HEK293T (cell line): ENCODE results near the gene LHX5.

ENCODE experiments used
- CTCF ChIA-PET: fragments of 350-600 bp; formaldehyde crosslinking; extraction: SDS; loops from one replicate; lab custom pipeline; 2021; ENCODE audit warnings: antibody characterized with exemption, inconsistent platforms; lab: Yijun Ruan, JAX
- POLR2A ChIA-PET: fragments of 350-600 bp; formaldehyde crosslinking; extraction: SDS; loops from one replicate; lab custom pipeline; 2020; ENCODE audit warnings: antibody characterized with exemption, inconsistent platforms; lab: Yijun Ruan, JAX
- DNase-seq: peaks from one replicate; pipeline ENCODE4 v3.0.0; 2012; ENCODE audit warnings: mixed read lengths; ENCODE audit errors: extremely low spot score
- ARNT ChIP-seq: fragments of 450-650 bp; IDR thresholded peaks from 2 replicates; pipeline ENCODE4 v1.6.1; 2017; ENCODE audit warnings: mild to moderate bottlenecking
- BHLHE40 ChIP-seq: fragments of 450-650 bp; IDR thresholded peaks from 2 replicates; pipeline ENCODE4 v1.6.1; 2016; ENCODE audit warnings: mild to moderate bottlenecking, moderate library complexity, borderline replicate concordance
- CTBP1 ChIP-seq: fragments of 450-650 bp; IDR thresholded peaks from 2 replicates; pipeline ENCODE4 v1.6.1; 2016; ENCODE audit warnings: borderline replicate concordance
- ELF4 ChIP-seq: fragments of 450-650 bp; IDR thresholded peaks from 2 replicates; pipeline ENCODE4 v1.6.1; 2017; ENCODE audit warnings: antibody characterized with exemption
- FOXA1 ChIP-seq: fragments of 450-650 bp; IDR thresholded peaks from 2 replicates; pipeline ENCODE4 v1.6.1; 2016; ENCODE audit warnings: mild to moderate bottlenecking
- FOXK2 ChIP-seq: fragments of 450-650 bp; IDR thresholded peaks from 2 replicates; pipeline ENCODE4 v1.6.1; 2016; ENCODE audit warnings: mild to moderate bottlenecking
- FOXM1 ChIP-seq: fragments of 450-650 bp; IDR thresholded peaks from 2 replicates; pipeline ENCODE4 v1.6.1; 2017; ENCODE audit warnings: mild to moderate bottlenecking, borderline replicate concordance
- HDGF ChIP-seq: fragments of 450-650 bp; IDR thresholded peaks from 2 replicates; pipeline ENCODE4 v1.6.1; 2017; ENCODE audit warnings: antibody characterized with exemption, borderline replicate concordance
- L3MBTL2 ChIP-seq: fragments of 450-650 bp; conservative IDR thresholded peaks from 2 replicates; pipeline ENCODE4 v1.6.1; 2016; ENCODE audit warnings: mild to moderate bottlenecking
- LEF1 ChIP-seq: fragments of 450-650 bp; IDR thresholded peaks from 2 replicates; pipeline ENCODE4 v1.6.1; 2017; ENCODE audit warnings: mild to moderate bottlenecking, borderline replicate concordance
- NFRKB ChIP-seq: fragments of 450-650 bp; IDR thresholded peaks from 2 replicates; pipeline ENCODE4 v1.6.1; 2016; ENCODE audit warnings: mild to moderate bottlenecking, moderate library complexity
- SP1 ChIP-seq: fragments of 450-650 bp; IDR thresholded peaks from 2 replicates; pipeline ENCODE4 v1.6.1; 2017
- SUZ12 ChIP-seq: fragments of 450-650 bp; IDR thresholded peaks from 2 replicates; pipeline ENCODE4 v1.6.1; 2016; ENCODE audit warnings: mild to moderate bottlenecking
- TARDBP ChIP-seq: fragments of 450-650 bp; IDR thresholded peaks from 2 replicates; pipeline ENCODE4 v1.6.1; 2016
- ZNF384 ChIP-seq: fragments of 450-650 bp; IDR thresholded peaks from 2 replicates; pipeline ENCODE4 v1.6.1; 2016
- TF ChIP-seq, protein P1 (sequence below): fragments of 450-650 bp; IDR thresholded peaks from 2 replicates; pipeline ENCODE4 v1.6.1; 2016

The LHX5 gene

DNA sequence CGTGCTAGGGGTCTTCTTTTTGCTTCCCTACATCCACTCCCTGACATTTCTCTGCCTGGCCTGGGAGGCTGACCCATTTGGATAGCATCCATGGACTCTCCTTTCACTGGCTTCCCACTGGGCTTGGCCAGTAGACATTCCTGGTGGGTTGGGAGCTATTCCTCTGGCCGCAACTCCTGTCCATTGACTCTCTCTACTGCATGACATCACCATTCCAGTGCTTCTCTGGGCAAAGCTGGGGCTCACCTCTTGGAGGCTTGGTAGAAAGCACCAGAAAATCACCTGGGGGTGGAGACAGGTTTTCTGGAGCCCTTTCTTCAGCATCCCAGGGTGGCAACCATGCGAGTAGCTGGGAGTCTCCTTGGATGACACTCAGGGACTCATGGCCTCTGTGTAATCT, 16.7 kb upstream of the LHX5 start:
- ChIA-PET POLR2A (no interaction called here), CTCF (no interaction called here)
- no peak for DNase-seq
- no peak for TF ChIP-seq L3MBTL2
- TF ChIP-seq FOXA1 = no peak
- no peak for TF ChIP-seq SP1
- TF ChIP-seq ZNF384 = no peak
- no peak for TF ChIP-seq TARDBP
- TF ChIP-seq CTBP1 = no peak
- TF ChIP-seq HDGF = no peak
- TF ChIP-seq LEF1 = no peak
- TF ChIP-seq FOXK2 = no peak
- no peak for TF ChIP-seq NFRKB
- TF ChIP-seq, protein P1, sequence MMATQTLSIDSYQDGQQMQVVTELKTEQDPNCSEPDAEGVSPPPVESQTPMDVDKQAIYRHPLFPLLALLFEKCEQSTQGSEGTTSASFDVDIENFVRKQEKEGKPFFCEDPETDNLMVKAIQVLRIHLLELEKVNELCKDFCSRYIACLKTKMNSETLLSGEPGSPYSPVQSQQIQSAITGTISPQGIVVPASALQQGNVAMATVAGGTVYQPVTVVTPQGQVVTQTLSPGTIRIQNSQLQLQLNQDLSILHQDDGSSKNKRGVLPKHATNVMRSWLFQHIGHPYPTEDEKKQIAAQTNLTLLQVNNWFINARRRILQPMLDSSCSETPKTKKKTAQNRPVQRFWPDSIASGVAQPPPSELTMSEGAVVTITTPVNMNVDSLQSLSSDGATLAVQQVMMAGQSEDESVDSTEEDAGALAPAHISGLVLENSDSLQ = no peak
- TF ChIP-seq SUZ12 = no peak
- TF ChIP-seq FOXM1 = no peak

DNA sequence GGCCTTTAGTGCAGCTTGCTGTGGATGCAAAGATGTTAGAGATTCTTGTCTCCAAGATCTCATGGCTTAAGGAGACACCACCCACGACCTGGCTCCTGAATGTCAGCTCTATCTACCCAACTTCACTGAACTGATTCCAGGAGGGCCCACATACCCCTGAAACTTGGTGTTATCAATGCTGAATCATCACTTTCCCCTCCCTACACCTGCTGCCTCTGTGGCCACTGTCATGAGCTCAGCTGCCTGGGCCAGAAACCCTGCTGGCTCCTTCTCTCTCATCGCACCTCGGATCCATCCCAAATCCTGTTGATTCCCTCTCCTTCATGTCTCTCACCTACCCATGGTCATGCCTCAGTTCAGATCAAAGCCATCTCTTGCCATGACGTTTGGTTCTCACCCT, 15.1 kb upstream of the LHX5 start:
- no peak for DNase-seq
- CTCF ChIA-PET = no interaction called here

DNA sequence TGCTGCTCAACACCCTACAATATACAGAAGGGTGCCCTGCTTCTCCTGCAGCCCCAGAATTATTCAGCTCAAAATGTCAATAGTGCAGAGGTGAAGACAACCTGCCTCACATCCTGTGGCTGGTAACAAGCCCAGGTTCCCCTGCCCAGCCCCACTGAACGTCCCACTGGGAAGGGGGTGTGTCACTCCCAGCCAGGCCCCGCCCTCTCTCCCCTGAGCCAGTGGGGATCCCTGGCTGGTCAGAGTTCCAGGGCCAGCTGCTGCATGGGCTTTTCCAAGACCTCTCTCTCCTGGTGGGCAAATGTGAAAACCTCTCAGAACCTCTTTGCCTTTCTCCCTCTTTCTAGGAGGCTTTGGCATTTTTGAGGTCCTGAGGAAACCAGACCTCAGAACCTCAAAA, 13.7 kb upstream of the LHX5 start:
- no peak for TF ChIP-seq ZNF384
- no peak for TF ChIP-seq NFRKB
- TF ChIP-seq FOXK2 = no peak
- TF ChIP-seq LEF1 = no peak
- TF ChIP-seq L3MBTL2 = no peak
- no peak for TF ChIP-seq FOXA1
- no peak for TF ChIP-seq CTBP1
- TF ChIP-seq, protein P1 = no peak
- no peak for TF ChIP-seq FOXM1
- no peak for TF ChIP-seq TARDBP
- no peak for TF ChIP-seq ELF4
- TF ChIP-seq SUZ12 = no peak
- no peak for TF ChIP-seq ARNT
- no peak for TF ChIP-seq BHLHE40
- CTCF ChIA-PET = no interaction called here
- DNase-seq = no peak
- POLR2A ChIA-PET = no interaction called here

More for the DNA sequence above, 15.1 kb upstream of the LHX5 start:
- TF ChIP-seq FOXK2 (no peak), ELF4 (no peak), NFRKB (no peak), ARNT (no peak), ZNF384 (no peak), SP1 (no peak), CTBP1 (no peak), TARDBP (no peak), SUZ12 (no peak), L3MBTL2 (no peak), LEF1 (no peak), HDGF (no peak), FOXM1 (no peak), BHLHE40 (no peak), FOXA1 (no peak)
- TF ChIP-seq, protein P1 = no peak
- POLR2A ChIA-PET = no interaction called here

- ChIA-PET POLR2A (no interaction called here), CTCF (no interaction called here)
- TF ChIP-seq ARNT (no peak), FOXA1 (no peak), SP1 (no peak), ZNF384 (no peak), ELF4 (no peak), LEF1 (no peak), HDGF (no peak), L3MBTL2 (no peak), SUZ12 (no peak), FOXK2 (no peak), NFRKB (no peak), BHLHE40 (no peak), CTBP1 (no peak), TARDBP (no peak), FOXM1 (no peak)
- TF ChIP-seq, protein P1 = no peak
- DNase-seq = no peak
Measured at GRCh38 chr12:113482334-113482733, 10.7 kb upstream of the LHX5 start.

GRCh38 chr12:113480336-113480971, 8.8 kb upstream of the LHX5 start:
- POLR2A ChIA-PET = no interaction called here
- CTCF ChIA-PET = interaction anchor here (0.6 kb wide), 1 partner anchor 28 kb away, joined by 3 read pairs; no protein-coding TSS in a partner anchor
- DNase-seq = no peak
- TF ChIP-seq SP1 (no peak), FOXA1 (no peak), TARDBP (no peak), HDGF (no peak), SUZ12 (no peak), ELF4 (no peak), FOXM1 (no peak), NFRKB (no peak), LEF1 (no peak), BHLHE40 (no peak), ARNT (no peak), L3MBTL2 (no peak)
- TF ChIP-seq, protein P1 = no peak
